Natural killer cell (primary cell): ENCODE measurements around the gene PPP1R36. TPM values are rescaled to one million over a fixed set of nuclear protein-coding genes. Genes with fewer than 3 reads are reported as not detected.
A peak's percentile ranks its signal among the peaks of the same experiment; 100 is the strongest.
"Not testable (repeated sequence)": the region's sequence is repeated elsewhere in the genome, so short reads cannot be mapped to it uniquely, and the experiment has no call there.

Experiments
- ATAC-seq, 3 donors: fragments of 150-1000 bp in 2 of 3; fragments of 200-7000 bp in 1 of 3; cut with Tn5 transposase; 1 replicate in 1 of 3; 2 replicates in 2 of 3; pipeline ENCODE4 v1.10.0; 2021; ENCODE audit warnings: mild to moderate bottlenecking in 2 of 3, moderate library complexity in 2 of 3
- DNase-seq, 2 donors: peaks; one replicate each; pipeline versions ENCODE4 v3.0.0 to v3.0.0-alpha.2; 2013 to 2021; ENCODE audit warnings: mixed read lengths in 1 of 2
- H3K27ac ChIP-seq: one replicate; pipeline ENCODE4 v1.5.1; 2013; ENCODE audit warnings: mild to moderate bottlenecking, low read length
- H3K27me3 ChIP-seq: one replicate; pipeline ENCODE4 v1.6.1; 2013; ENCODE audit warnings: low read length; ENCODE audit not compliant: control insufficient read depth, insufficient read depth
- H3K36me3 ChIP-seq: one replicate; pipeline ENCODE4 v1.6.1; 2013; ENCODE audit warnings: low read length; ENCODE audit not compliant: control insufficient read depth, insufficient read depth
- H3K4me1 ChIP-seq: one replicate; pipeline ENCODE4 v1.6.1; 2013; ENCODE audit warnings: low read length; ENCODE audit not compliant: control insufficient read depth, insufficient read depth
- H3K4me3 ChIP-seq: one replicate; pipeline ENCODE4 v1.5.1; 2013; ENCODE audit warnings: low read length
- H3K9me3 ChIP-seq: one replicate; pipeline ENCODE4 v1.6.1; 2013; ENCODE audit warnings: low read length; ENCODE audit not compliant: control insufficient read depth, insufficient read depth
- H3K27ac Mint-ChIP-seq, 2 donors: one replicate each; pipeline ENCODE4 v1.8.0; 2022; ENCODE audit warnings: mild to moderate bottlenecking in 2 of 2, mixed read lengths in 2 of 2, moderate library complexity in 1 of 2
- H3K27me3 Mint-ChIP-seq, 2 donors: one replicate each; pipeline ENCODE4 v1.8.0; 2022; ENCODE audit warnings: low read depth in 2 of 2, mixed read lengths in 2 of 2
- H3K36me3 Mint-ChIP-seq: one replicate; pipeline ENCODE4 v1.8.0; 2022; ENCODE audit warnings: mixed read lengths
- H3K4me1 Mint-ChIP-seq, 2 donors: one replicate each; pipeline ENCODE4 v1.8.0; 2022; ENCODE audit warnings: mixed read lengths in 2 of 2
- H3K4me3 Mint-ChIP-seq: one replicate; pipeline ENCODE4 v1.8.0; 2022; ENCODE audit warnings: mild to moderate bottlenecking, moderate library complexity, mixed read lengths
- H3K9me3 Mint-ChIP-seq, 2 donors: one replicate each; pipeline ENCODE4 v1.8.0; 2022; ENCODE audit warnings: mixed read lengths in 2 of 2
- WGBS: methylation state at CpG from one replicate; pipeline ENCODE4 v1.1.7; 2013; ENCODE audit warnings: missing lambda C conversion rate; ENCODE audit not compliant: insufficient coverage; 5-methylcytosine and 5-hydroxymethylcytosine counted together
- intact Hi-C: fragments of 100-400 bp; cut with micrococcal nuclease; formaldehyde crosslinking; loops from one replicate; pipeline ENCODE4 v1.14.2; 2022
- total RNA-seq, 4 donors: library from RNA; stranded (reverse); fragments of 120-200 nt in 1 of 4; gene quantifications; one replicate each; pipeline versions ENCODE4 v1.2.3 to v1.2.4, GENCODE V29; 2013 to 2022
- TF ChIP-seq, protein P1 (sequence below): fragments of 200-600 bp; IDR thresholded peaks from one replicate; pipeline ENCODE4 v1.8.0; 2022; ENCODE audit warnings: antibody characterized with exemption

The PPP1R36 gene
- total RNA-seq, 3 donors from 2014 or later (not counting 1 experiment from before 2014, with no cell fraction given) = 0.60 to 1.2 (median 1.0) TPM

DNA sequence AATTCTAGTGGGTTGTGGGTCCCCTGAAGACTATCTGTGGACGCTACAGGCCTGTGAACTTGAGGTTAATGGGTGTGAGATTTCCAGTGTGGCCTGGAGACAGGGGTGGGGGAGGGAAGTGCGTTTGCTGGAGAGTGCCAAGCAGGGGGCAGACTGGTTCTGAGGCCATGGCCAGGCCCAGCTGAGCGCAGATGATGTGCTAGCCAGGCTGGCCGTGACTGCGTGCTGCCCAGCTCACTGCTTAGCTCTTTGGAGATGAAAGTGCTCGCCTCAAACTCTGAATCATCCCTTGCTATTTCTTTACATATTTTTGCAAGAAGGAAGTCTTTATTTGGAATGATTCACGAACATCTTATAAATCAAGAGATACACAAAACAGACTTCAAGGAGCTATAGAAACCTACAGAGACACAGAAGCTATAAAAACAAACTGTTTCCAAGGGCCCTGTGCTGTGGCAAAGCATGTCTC is 79.2 kb downstream of the PPP1R36 start:
- TF ChIP-seq, protein P1, sequence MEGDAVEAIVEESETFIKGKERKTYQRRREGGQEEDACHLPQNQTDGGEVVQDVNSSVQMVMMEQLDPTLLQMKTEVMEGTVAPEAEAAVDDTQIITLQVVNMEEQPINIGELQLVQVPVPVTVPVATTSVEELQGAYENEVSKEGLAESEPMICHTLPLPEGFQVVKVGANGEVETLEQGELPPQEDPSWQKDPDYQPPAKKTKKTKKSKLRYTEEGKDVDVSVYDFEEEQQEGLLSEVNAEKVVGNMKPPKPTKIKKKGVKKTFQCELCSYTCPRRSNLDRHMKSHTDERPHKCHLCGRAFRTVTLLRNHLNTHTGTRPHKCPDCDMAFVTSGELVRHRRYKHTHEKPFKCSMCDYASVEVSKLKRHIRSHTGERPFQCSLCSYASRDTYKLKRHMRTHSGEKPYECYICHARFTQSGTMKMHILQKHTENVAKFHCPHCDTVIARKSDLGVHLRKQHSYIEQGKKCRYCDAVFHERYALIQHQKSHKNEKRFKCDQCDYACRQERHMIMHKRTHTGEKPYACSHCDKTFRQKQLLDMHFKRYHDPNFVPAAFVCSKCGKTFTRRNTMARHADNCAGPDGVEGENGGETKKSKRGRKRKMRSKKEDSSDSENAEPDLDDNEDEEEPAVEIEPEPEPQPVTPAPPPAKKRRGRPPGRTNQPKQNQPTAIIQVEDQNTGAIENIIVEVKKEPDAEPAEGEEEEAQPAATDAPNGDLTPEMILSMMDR = no peak
- no peaks in the 10 kb centered on the region for H3K27me3 Mint-ChIP-seq
- DNase-seq (no peak), ATAC-seq (peak; percentile 36 to 71 (median 52))
- intact Hi-C loops = no loop called here
- Histone ChIP-seq H3K36me3 (no peaks in the 10 kb centered on the region), H3K27ac (no peak overlapping the region), H3K4me3 (no peak overlapping the region), H3K9me3 (no peaks in the 10 kb centered on the region), H3K4me1 (peaks cover 6% of the 10 kb centered on the region), H3K27me3 (no peaks in the 10 kb centered on the region)
- H3K9me3 Mint-ChIP-seq = no peaks in the 10 kb centered on the region
- no peak overlapping the region for H3K27ac Mint-ChIP-seq
- peaks cover 13 to 15% of the 10 kb centered on the region in 2 donors for H3K4me1 Mint-ChIP-seq
- no peaks in the 10 kb centered on the region for H3K36me3 Mint-ChIP-seq
- 53% methylated on average over 6 of the region's 7 CpGs for WGBS
- H3K4me3 Mint-ChIP-seq = no peak overlapping the region

GRCh38 chr14:64630778-64631177 is 81.0 kb downstream of the PPP1R36 start:
- H3K9me3 Mint-ChIP-seq = no peaks in the 10 kb centered on the region
- H3K36me3 Mint-ChIP-seq = no peaks in the 10 kb centered on the region
- no peaks in the 10 kb centered on the region for H3K36me3 ChIP-seq
- no peaks in the 10 kb centered on the region for H3K27me3 Mint-ChIP-seq
- H3K9me3 ChIP-seq = no peaks in the 10 kb centered on the region
- peaks cover 13 to 15% of the 10 kb centered on the region in 2 donors for H3K4me1 Mint-ChIP-seq
- ATAC-seq = no peak
- H3K27me3 ChIP-seq = no peaks in the 10 kb centered on the region
- no peak overlapping the region for H3K27ac ChIP-seq
- intact Hi-C loops = no loop called here
- DNase-seq = no peak
- 100% methylated on average over 1 of the region's 1 CpG for WGBS
- TF ChIP-seq, protein P1 = no peak
- no peak overlapping the region for H3K27ac Mint-ChIP-seq
- no peak overlapping the region for H3K4me3 ChIP-seq
- peaks cover 6% of the 10 kb centered on the region for H3K4me1 ChIP-seq
- H3K4me3 Mint-ChIP-seq = no peak overlapping the region

DNA sequence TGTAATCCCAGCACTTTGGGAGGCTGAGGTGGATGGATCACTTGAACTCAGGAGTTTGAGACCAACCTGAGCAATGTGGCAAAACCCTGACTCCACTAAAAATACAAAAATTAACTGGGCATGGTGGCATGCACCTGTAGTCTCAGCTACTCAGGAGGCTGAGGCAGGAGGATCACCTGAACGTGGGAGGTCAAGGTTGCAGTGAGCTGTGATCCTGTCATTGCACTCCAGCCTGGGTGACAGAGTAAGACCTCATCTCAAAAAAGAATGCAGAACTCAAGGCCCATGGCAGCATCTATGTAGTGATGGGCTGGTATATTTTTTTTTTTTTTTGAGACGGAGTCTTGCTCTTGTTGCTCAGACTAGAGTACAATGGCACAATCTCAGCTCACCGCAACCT is 81.5 kb downstream of the PPP1R36 start:
- ATAC-seq, H3K9me3 Mint-ChIP-seq, DNase-seq, H3K27ac ChIP-seq, H3K27ac Mint-ChIP-seq, H3K36me3 ChIP-seq, H3K4me1 ChIP-seq, H3K9me3 ChIP-seq, H3K4me3 ChIP-seq, intact Hi-C loops, H3K27me3 ChIP-seq, H3K36me3 Mint-ChIP-seq, H3K27me3 Mint-ChIP-seq, H3K4me3 Mint-ChIP-seq: not testable (repeated sequence)
- WGBS = 96% methylated on average over 3 of the region's 3 CpGs
- H3K4me1 Mint-ChIP-seq = peaks cover 13 to 15% of the 10 kb centered on the region in 2 donors

GRCh38 chr14:64632056-64632455 is 82.3 kb downstream of the PPP1R36 start:
- H3K36me3 Mint-ChIP-seq = no peaks in the 10 kb centered on the region
- TF ChIP-seq, protein P1 = no peak
- intact Hi-C loops = no loop called here
- no peak overlapping the region for H3K4me3 Mint-ChIP-seq
- Histone ChIP-seq H3K4me1 (peaks cover 12% of the 10 kb centered on the region), H3K36me3 (no peaks in the 10 kb centered on the region), H3K27ac (no peak overlapping the region), H3K9me3 (no peaks in the 10 kb centered on the region), H3K4me3 (no peak overlapping the region), H3K27me3 (no peaks in the 10 kb centered on the region)
- ATAC-seq = no peak
- no peaks in the 10 kb centered on the region for H3K27me3 Mint-ChIP-seq
- H3K27ac Mint-ChIP-seq = no peak overlapping the region
- 84% methylated on average over 5 of the region's 5 CpGs for WGBS
- no peaks in the 10 kb centered on the region for H3K9me3 Mint-ChIP-seq
- DNase-seq = no peak
- peaks cover 13 to 15% of the 10 kb centered on the region in 2 donors for H3K4me1 Mint-ChIP-seq
